Measurements from ENCODE around the gene CPZ.

Gene CPZ

GRCh38 chr4:8662776-8663175 is 70.2 kb downstream of the CPZ start:
- in situ Hi-C loops (cut with MboI; ENCODE audit: low pct_unique_long_range_greater_than_20kb, low sequenced_read_pairs) = no loop called here
- no peak for DNase-seq

- in situ Hi-C loops (cut with MboI; ENCODE audit: low pct_unique_long_range_greater_than_20kb, low sequenced_read_pairs) = no loop called here
- DNase-seq = no peak
Measured at GRCh38 chr4:8664031-8664805, 71.7 kb downstream of the CPZ start.

- in situ Hi-C loops (cut with MboI; ENCODE audit: low pct_unique_long_range_greater_than_20kb, low sequenced_read_pairs) = no loop called here
- no peak for DNase-seq
Measured at GRCh38 chr4:8664976-8665375, 72.4 kb downstream of the CPZ start.

- no peak for DNase-seq
- in situ Hi-C loops (cut with MboI; ENCODE audit: low pct_unique_long_range_greater_than_20kb, low sequenced_read_pairs) = no loop called here
Measured at GRCh38 chr4:8665406-8666360, 73.1 kb downstream of the CPZ start.

GRCh38 chr4:8666581-8666980 is 74.0 kb downstream of the CPZ start:
- in situ Hi-C loops (cut with MboI; ENCODE audit: low pct_unique_long_range_greater_than_20kb, low sequenced_read_pairs) = no loop called here
- DNase-seq = no peak

All from KBM-7 (cell line).